GM19328 (cell line): Measurements from ENCODE around the gene DBH.

Experiments
- ATAC-seq: cut with Tn5 transposase; IDR thresholded peaks from one replicate; pipeline ENCODE4 v1.9.1; 2021; ENCODE audit warnings: mild to moderate bottlenecking, moderate library complexity; ENCODE audit not compliant: unreplicated experiment

DBH gene

GRCh38 chr9:133635533-133636531, at the start of gene DBH:
TSS of gene DBH (plus strand) at chr9:133636363. CDS start at chr9:133636372, 9 bp downstream.
- ATAC-seq: no peak

GRCh38 chr9:133587051-133587450, 49.1 kb upstream of the DBH start:
- no peak for ATAC-seq

- no peak for ATAC-seq
These were observed 48.7 kb upstream of the DBH start for GRCh38 chr9:133587466-133587865.

GRCh38 chr9:133589454-133590227, 46.5 kb upstream of the DBH start:
- ATAC-seq: no peak

GRCh38 chr9:133590231-133590855, 45.8 kb upstream of the DBH start:
- no peak for ATAC-seq

- ATAC-seq: no peak
These were observed 44.9 kb upstream of the DBH start for GRCh38 chr9:133591116-133591910.

- no peak for ATAC-seq
These were observed 44.2 kb upstream of the DBH start for GRCh38 chr9:133591985-133592384.

- no peak for ATAC-seq
These were observed 43.3 kb upstream of the DBH start for GRCh38 chr9:133592731-133593409.

- no peak for ATAC-seq
These were observed 42.4 kb upstream of the DBH start for GRCh38 chr9:133593587-133594253.

GRCh38 chr9:133594310-133594709, 41.9 kb upstream of the DBH start:
- no peak for ATAC-seq

GRCh38 chr9:133595910-133596309, 40.3 kb upstream of the DBH start:
- no peak for ATAC-seq

GRCh38 chr9:133597316-133597957, 38.7 kb upstream of the DBH start:
- no peak for ATAC-seq

- no peak for ATAC-seq
These were observed 37.2 kb upstream of the DBH start for GRCh38 chr9:133598978-133599377.

- no peak for ATAC-seq
These were observed 36.5 kb upstream of the DBH start for GRCh38 chr9:133599470-133600173.

- no peak for ATAC-seq
These were observed 35.4 kb upstream of the DBH start for GRCh38 chr9:133600739-133601138.

GRCh38 chr9:133601746-133602145, 34.4 kb upstream of the DBH start:
- no peak for ATAC-seq

GRCh38 chr9:133602277-133602676, 33.9 kb upstream of the DBH start:
- no peak for ATAC-seq
